Suprapubic skin (tissue), 4 donors: Measurements from ENCODE around the gene TBC1D24. TPM values are rescaled to one million over a fixed set of nuclear protein-coding genes. Genes with fewer than 3 reads are reported as not detected.
A peak's percentile ranks its signal among the peaks of the same experiment; 100 is the strongest.

Source experiments
- DNase-seq, 2 donors: peaks; one replicate each; pipeline ENCODE4 v3.0.0-alpha.2; 2019; ENCODE audit warnings: low spot score in 2 of 2
- H3K27ac ChIP-seq: fragments of 200-600 bp; sonication (generic); one replicate; pipeline ENCODE4 v1.5.1; 2019
- H3K27me3 ChIP-seq: fragments of 200-600 bp; sonication (generic); one replicate; pipeline ENCODE4 v1.5.1; 2019
- H3K36me3 ChIP-seq: fragments of 200-600 bp; sonication (generic); one replicate; pipeline ENCODE4 v1.5.1; 2019
- H3K4me1 ChIP-seq: fragments of 200-600 bp; sonication (generic); one replicate; pipeline ENCODE4 v1.5.1; 2019
- H3K4me3 ChIP-seq: fragments of 200-600 bp; sonication (generic); one replicate; pipeline ENCODE4 v1.5.1; 2019; ENCODE audit warnings: mild to moderate bottlenecking
- H3K9me3 ChIP-seq: fragments of 200-600 bp; sonication (generic); one replicate; pipeline ENCODE4 v1.5.1; 2019
- CTCF ChIP-seq, 2 donors: fragments of 200-600 bp in 1 of 2; fragments of 450-650 bp in 1 of 2; sonication (generic) in 1 of 2; IDR thresholded peaks; one replicate each; pipeline ENCODE4 v1.5.1; 2016 to 2019; ENCODE audit warnings: antibody characterized with exemption in 2 of 2, mild to moderate bottlenecking in 1 of 2, moderate library complexity in 1 of 2
- EP300 ChIP-seq: sonication (generic); formaldehyde crosslinking; IDR thresholded peaks from one replicate; pipeline ENCODE4 v1.6.1; 2017; ENCODE audit warnings: antibody characterized with exemption
- POLR2A ChIP-seq, 2 donors: fragments of 450-650 bp; IDR thresholded peaks; one replicate each; pipeline ENCODE4 v1.6.1; 2017; ENCODE audit warnings: antibody characterized with exemption in 2 of 2, mild to moderate bottlenecking in 2 of 2, moderate library complexity in 2 of 2
- POLR2AphosphoS5 ChIP-seq, 3 donors: sonication (generic); formaldehyde crosslinking; IDR thresholded peaks; one replicate each; pipeline ENCODE4 v1.6.1; 2017; ENCODE audit warnings: antibody characterized with exemption in 3 of 3
- WGBS: methylation state at CpG from one replicate; pipeline ENCODE4 v1.1.5; 2018; 5-methylcytosine and 5-hydroxymethylcytosine counted together
- total RNA-seq, 4 donors: library from RNA; depleted of rRNA; stranded (reverse); fragments of >200 nt; gene quantifications; one replicate each; pipeline ENCODE4 v1.1.0, GENCODE V29; 2016

The TBC1D24 gene
- total RNA-seq, 4 donors from 2014 or later: 10.8 to 23.6 (median 16.5) TPM

- no peak for DNase-seq
- Histone ChIP-seq H3K4me1 (peaks cover 55% of the 10 kb centered on the region), H3K27ac (peak overlapping the region; percentile 99), H3K4me3 (peak overlapping the region; percentile 94), H3K9me3 (no peaks in the 10 kb centered on the region), H3K27me3 (no peaks in the 10 kb centered on the region), H3K36me3 (no peaks in the 10 kb centered on the region)
- TF ChIP-seq POLR2A (IDR thresholded peaks at IDR 0.05) (no peak), POLR2AphosphoS5 (IDR thresholded peaks at IDR 0.05) (no peak), CTCF (IDR thresholded peaks at IDR 0.05) (no peak), EP300 (no peak)
- WGBS: 41% methylated on average over 14 of the region's 15 CpGs
Observed at GRCh38 chr16:2512735-2513404, 37.9 kb downstream of the TBC1D24 start.

- WGBS: under 1% methylated on average over 20 of the region's 122 CpGs
- Histone ChIP-seq H3K9me3 (no peaks in the 10 kb centered on the region), H3K27me3 (no peaks in the 10 kb centered on the region), H3K27ac (peak within 1 kb of the TSS; percentile 99), H3K4me3 (peak within 1 kb of the TSS; percentile 94), H3K36me3 (no peaks in the 10 kb centered on the region), H3K4me1 (peaks cover 63% of the 10 kb centered on the region)
- TF ChIP-seq EP300: no peak
- TF ChIP-seq POLR2A (IDR thresholded peaks at IDR 0.05): peak; percentile 30 to 88
- peak in 2 of 3 donors; percentile 49 to 80 for TF ChIP-seq POLR2AphosphoS5 (IDR thresholded peaks at IDR 0.05)
- peak; percentile 94 to 97 for DNase-seq
Observed at GRCh38 chr16:2513405-2514332, 38.7 kb downstream of the TBC1D24 start, which contains the start of gene ATP6V0C. ATP6V0C (plus strand) TSS chr16:2513952; CDS start chr16:2514104, 152 bp downstream.

GRCh38 chr16:2514333-2515179, 39.6 kb downstream of the TBC1D24 start:
- Histone ChIP-seq H3K4me3 (peak overlapping the region; percentile 94), H3K9me3 (no peaks in the 10 kb centered on the region), H3K27me3 (no peaks in the 10 kb centered on the region), H3K36me3 (peaks cover 3% of the 10 kb centered on the region), H3K4me1 (peaks cover 72% of the 10 kb centered on the region), H3K27ac (peak overlapping the region; percentile 99)
- DNase-seq: peak; percentile 75 to 80
- TF ChIP-seq EP300 (no peak), POLR2AphosphoS5 (IDR thresholded peaks at IDR 0.05) (no peak), POLR2A (IDR thresholded peaks at IDR 0.05) (no peak), CTCF (IDR thresholded peaks at IDR 0.05) (no peak)
- 0% methylated on average over 23 of the region's 63 CpGs for WGBS

GRCh38 chr16:2515180-2515851, 40.4 kb downstream of the TBC1D24 start:
- peak; percentile 70 to 81 for DNase-seq
- TF ChIP-seq EP300 (no peak), POLR2AphosphoS5 (IDR thresholded peaks at IDR 0.05) (no peak), CTCF (IDR thresholded peaks at IDR 0.05) (no peak), POLR2A (IDR thresholded peaks at IDR 0.05) (no peak)
- Histone ChIP-seq H3K4me1 (peaks cover 76% of the 10 kb centered on the region), H3K9me3 (no peaks in the 10 kb centered on the region), H3K4me3 (peak overlapping the region; percentile 94), H3K27me3 (no peaks in the 10 kb centered on the region), H3K27ac (peak overlapping the region; percentile 99), H3K36me3 (peaks cover 4% of the 10 kb centered on the region)
- WGBS: 16% methylated on average over 14 of the region's 14 CpGs
